Mesenchymal stem cell (in vitro differentiated cells and primary cell): Measurements from ENCODE around the gene LIMS1.

Experiments
- DNase-seq: peaks from one replicate; pipeline ENCODE4 v3.0.0-alpha.2; 2013
- H2AFZ ChIP-seq: one replicate; pipeline ENCODE4 v1.6.1; 2013; ENCODE audit warnings: low read depth, mild to moderate bottlenecking, control low read depth, inconsistent platforms, low read length, moderate library complexity
- H2AK5ac ChIP-seq: 2 replicates; pipeline ENCODE4 v1.6.1; 2013; ENCODE audit warnings: low read length, moderate library complexity, mild to moderate bottlenecking, inconsistent platforms; ENCODE audit not compliant: severe bottlenecking
- H2BK120ac ChIP-seq: one replicate; pipeline ENCODE4 v1.6.1; 2013; ENCODE audit warnings: low read depth, mild to moderate bottlenecking, inconsistent platforms, low read length, moderate library complexity
- H2BK12ac ChIP-seq, 2 experiments: one replicate each; pipeline ENCODE4 v1.6.1; 2013; ENCODE audit warnings: inconsistent platforms in 2 of 2, low read length in 2 of 2, mild to moderate bottlenecking in 2 of 2, moderate library complexity in 2 of 2, control low read depth in 1 of 2
- H2BK15ac ChIP-seq: one replicate; pipeline ENCODE4 v1.6.1; 2013; ENCODE audit warnings: mild to moderate bottlenecking, low read depth, inconsistent platforms; ENCODE audit not compliant: poor library complexity, severe bottlenecking
- H2BK5ac ChIP-seq: 2 replicates; pipeline ENCODE4 v1.6.1; 2013; ENCODE audit warnings: low read depth, mild to moderate bottlenecking, low read length, control low read depth, inconsistent platforms; ENCODE audit not compliant: poor library complexity, severe bottlenecking
- H3K14ac ChIP-seq, 2 experiments: one replicate each; pipeline ENCODE4 v1.6.1; 2013; ENCODE audit warnings: inconsistent platforms in 2 of 2, low read length in 2 of 2, control low read depth in 1 of 2, mild to moderate bottlenecking in 1 of 2, moderate library complexity in 1 of 2
- H3K18ac ChIP-seq, 2 experiments: one replicate each; pipeline ENCODE4 v1.6.1; 2013; ENCODE audit warnings: inconsistent platforms in 2 of 2, low read length in 2 of 2, control low read depth in 1 of 2, low read depth in 1 of 2, mild to moderate bottlenecking in 1 of 2
- H3K23ac ChIP-seq, 2 experiments: one replicate each; pipeline ENCODE4 v1.6.1; 2013; ENCODE audit warnings: inconsistent platforms in 2 of 2, low read length in 2 of 2, mild to moderate bottlenecking in 2 of 2, moderate library complexity in 2 of 2, control low read depth in 1 of 2
- H3K27ac ChIP-seq: 2 replicates; pipeline ENCODE4 v1.5.1; 2013; ENCODE audit warnings: mild to moderate bottlenecking, moderate library complexity, low read length, control low read depth, inconsistent platforms; ENCODE audit not compliant: poor library complexity, severe bottlenecking
- H3K27me3 ChIP-seq, 2 experiments: 2 replicates each; pipeline versions ENCODE4 v1.6.1 to v1.7.0; 2013; ENCODE audit warnings: low read length in 2 of 2, mild to moderate bottlenecking in 2 of 2, moderate library complexity in 2 of 2, control low read depth in 1 of 2, inconsistent platforms in 1 of 2; ENCODE audit not compliant: control insufficient read depth in 1 of 2, insufficient read depth in 1 of 2
- H3K36me3 ChIP-seq, 2 experiments: 2 replicates each; pipeline versions ENCODE4 v1.6.1 to v1.7.0; 2013; ENCODE audit warnings: low read length in 2 of 2, control low read depth in 1 of 2, inconsistent platforms in 1 of 2, low read depth in 1 of 2, mild to moderate bottlenecking in 1 of 2; ENCODE audit not compliant: insufficient read depth in 2 of 2, control insufficient read depth in 1 of 2
- H3K4ac ChIP-seq, 2 experiments: one replicate each; pipeline ENCODE4 v1.6.1; 2013; ENCODE audit warnings: inconsistent platforms in 2 of 2, low read length in 2 of 2, mild to moderate bottlenecking in 2 of 2, moderate library complexity in 2 of 2, control low read depth in 1 of 2, low read depth in 1 of 2
- H3K4me1 ChIP-seq: 2 replicates; pipeline ENCODE4 v1.6.1; 2013; ENCODE audit warnings: low read depth, low read length, control low read depth; ENCODE audit not compliant: control insufficient read depth, insufficient read depth
- H3K4me2 ChIP-seq: 2 replicates; pipeline ENCODE4 v1.6.1; 2013; ENCODE audit warnings: low read length, mild to moderate bottlenecking, inconsistent platforms; ENCODE audit not compliant: poor library complexity, severe bottlenecking
- H3K4me3 ChIP-seq, 2 experiments: 2 replicates each; pipeline versions ENCODE4 v1.5.1 to v1.7.0; 2013; ENCODE audit warnings: low read length in 2 of 2, mild to moderate bottlenecking in 2 of 2, control low read depth in 1 of 2, low read depth in 1 of 2; ENCODE audit not compliant: insufficient read depth in 1 of 2
- H3K79me1 ChIP-seq: replicated peaks from 2 replicates; pipeline ENCODE4 v1.6.1; 2013; ENCODE audit warnings: mild to moderate bottlenecking, control low read depth, low read length, inconsistent platforms; ENCODE audit not compliant: poor library complexity, severe bottlenecking
- H3K9ac ChIP-seq: 2 replicates; pipeline ENCODE4 v1.7.0; 2013; ENCODE audit warnings: mild to moderate bottlenecking, low read length, moderate library complexity
- H3K9me3 ChIP-seq: 2 replicates; pipeline ENCODE4 v1.7.0; 2013; ENCODE audit warnings: mild to moderate bottlenecking, low read length; ENCODE audit not compliant: control insufficient read depth
- H4K8ac ChIP-seq: one replicate; pipeline ENCODE4 v1.6.1; 2013; ENCODE audit warnings: inconsistent platforms, mild to moderate bottlenecking, low read length, moderate library complexity
- H4K91ac ChIP-seq: one replicate; pipeline ENCODE4 v1.6.1; 2013; ENCODE audit warnings: mild to moderate bottlenecking, low read length, inconsistent platforms
- WGBS: methylation state at CpG from one replicate; pipeline ENCODE4 v1.1.7; 2013; ENCODE audit warnings: mixed read lengths; 5-methylcytosine and 5-hydroxymethylcytosine counted together

LIMS1 gene

DNA sequence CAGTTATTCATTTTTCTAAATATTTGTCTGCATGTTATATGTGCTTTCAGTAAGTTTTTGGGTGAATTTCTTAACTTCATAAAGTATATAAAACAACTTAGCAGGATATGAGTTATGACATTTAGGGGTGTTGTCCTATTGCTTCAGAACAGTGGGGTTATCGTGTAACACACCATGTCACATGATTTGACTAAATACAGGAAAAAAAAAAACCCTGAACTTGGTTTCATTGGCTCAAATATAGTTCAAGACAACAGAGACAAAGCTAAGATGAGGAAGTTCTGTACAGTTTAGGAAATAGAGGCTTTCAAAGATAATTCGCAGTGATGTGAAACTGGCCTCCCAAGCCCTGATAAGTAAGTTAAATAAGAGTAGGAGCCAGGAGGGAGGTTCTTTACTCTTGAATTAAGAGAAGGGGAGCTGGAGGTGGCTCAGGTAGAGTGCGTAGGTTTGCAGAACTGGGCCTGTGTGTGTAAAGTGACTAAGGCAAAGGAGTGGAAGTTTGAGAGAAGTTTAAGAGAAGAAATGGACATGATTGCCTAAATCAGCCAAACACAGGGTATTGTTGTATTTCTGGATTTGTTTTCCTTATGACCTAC lies 53.9 kb downstream of the LIMS1 start:
- H2BK12ac ChIP-seq: no peak overlapping the region
- no peak overlapping the region for H3K4ac ChIP-seq
- H3K18ac ChIP-seq: peak overlapping the region in 1 of 2 experiments; percentile 52

DNA sequence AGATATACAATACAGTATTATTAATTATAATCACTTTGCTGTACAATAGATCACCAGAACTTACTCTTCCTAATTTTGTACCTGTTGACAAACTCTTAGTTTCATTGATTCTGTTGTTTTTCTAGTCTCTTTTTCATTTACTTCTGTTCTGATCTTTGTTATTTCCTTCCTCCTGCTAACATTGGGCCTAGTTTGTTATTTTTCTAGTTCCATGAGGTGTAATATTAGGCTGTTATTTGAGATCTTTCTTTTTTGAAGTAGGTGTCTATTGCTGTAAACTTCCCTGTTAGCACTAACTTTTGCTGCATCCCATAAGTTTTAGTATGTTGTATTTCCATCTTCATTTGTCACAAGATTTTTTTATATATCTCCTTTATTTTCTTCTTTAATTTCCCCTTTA lies 55.1 kb downstream of the LIMS1 start:
- no peaks in the 10 kb centered on the region for H3K27me3 ChIP-seq
- no peak overlapping the region for H4K91ac ChIP-seq
- peak overlapping the region in 1 of 2 experiments; percentile 7 for H3K4me3 ChIP-seq
- H4K8ac ChIP-seq: no peak overlapping the region
- no peaks in the 10 kb centered on the region for H3K36me3 ChIP-seq
- H3K4me1 ChIP-seq: peaks cover 21% of the 10 kb centered on the region
- no peak overlapping the region for H3K18ac ChIP-seq
- no peak overlapping the region for H3K4me2 ChIP-seq
- no peak overlapping the region for H2BK5ac ChIP-seq
- H3K9ac ChIP-seq: peak overlapping the region; percentile 63
- no peaks in the 10 kb centered on the region for H3K79me1 ChIP-seq
- no peak overlapping the region for H3K4ac ChIP-seq
- H2AFZ ChIP-seq: no peak overlapping the region
- H2BK120ac ChIP-seq: no peak overlapping the region
- DNase-seq: no peak
- no peak overlapping the region for H2BK12ac ChIP-seq
- no peak overlapping the region for H2BK15ac ChIP-seq
- no peak overlapping the region for H3K23ac ChIP-seq
- H3K27ac ChIP-seq: no peak overlapping the region
- no peak overlapping the region for H3K14ac ChIP-seq
- no peaks in the 10 kb centered on the region for H3K9me3 ChIP-seq
- no peak overlapping the region for H2AK5ac ChIP-seq

More for the DNA sequence above, 53.9 kb downstream of the LIMS1 start:
- no peak overlapping the region for H3K4me2 ChIP-seq
- H3K4me1 ChIP-seq: peaks cover 24% of the 10 kb centered on the region
- no peak for DNase-seq
- H2AFZ ChIP-seq: no peak overlapping the region
- H2BK15ac ChIP-seq: peak overlapping the region; percentile 63
- 97% methylated on average over 2 of the region's 3 CpGs for WGBS
- H2BK120ac ChIP-seq: no peak overlapping the region
- peak overlapping the region; percentile 98 for H3K27ac ChIP-seq
- no peaks in the 10 kb centered on the region for H3K9me3 ChIP-seq
- peak overlapping the region in 1 of 2 experiments; percentile 7 for H3K4me3 ChIP-seq
- H3K9ac ChIP-seq: peak overlapping the region; percentile 63
- peak overlapping the region; percentile 14 for H2BK5ac ChIP-seq
- no peak overlapping the region for H3K23ac ChIP-seq
- no peaks in the 10 kb centered on the region for H3K27me3 ChIP-seq
- no peak overlapping the region for H4K91ac ChIP-seq
- H3K36me3 ChIP-seq: no peaks in the 10 kb centered on the region
- no peak overlapping the region for H3K14ac ChIP-seq
- H3K79me1 ChIP-seq: no peaks in the 10 kb centered on the region
- no peak overlapping the region for H4K8ac ChIP-seq
- H2AK5ac ChIP-seq: peak overlapping the region; percentile 90

DNA sequence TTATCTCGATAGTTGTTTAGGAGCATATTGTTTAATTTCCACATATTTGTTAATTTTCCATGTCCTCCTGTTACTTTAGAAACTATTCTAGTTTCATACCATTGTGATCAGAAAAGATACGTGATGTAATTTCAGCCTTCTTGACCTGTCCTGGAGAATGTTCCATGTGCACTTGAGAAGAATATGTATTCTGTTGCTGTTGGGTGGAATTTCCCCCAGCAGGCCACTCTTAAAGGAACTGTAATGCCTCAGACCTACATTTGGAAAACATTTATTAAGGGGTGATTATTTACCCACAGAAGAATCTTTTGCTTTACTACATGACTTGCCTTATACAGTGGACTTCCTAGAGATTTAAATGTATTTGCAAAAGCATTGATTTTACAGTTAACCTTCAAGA lies 55.5 kb downstream of the LIMS1 start:
- WGBS: 71% methylated on average over 1 of the region's 2 CpGs
- Histone ChIP-seq H3K18ac (no peak overlapping the region), H3K23ac (no peak overlapping the region), H2BK15ac (no peak overlapping the region), H2AFZ (no peak overlapping the region), H4K91ac (no peak overlapping the region), H3K79me1 (no peaks in the 10 kb centered on the region), H2BK12ac (no peak overlapping the region), H4K8ac (no peak overlapping the region), H2BK5ac (no peak overlapping the region), H3K9ac (peak overlapping the region; percentile 63), H3K4ac (no peak overlapping the region), H3K27me3 (no peaks in the 10 kb centered on the region), H3K36me3 (no peaks in the 10 kb centered on the region), H3K14ac (no peak overlapping the region), H3K27ac (peak overlapping the region; percentile 66), H2BK120ac (no peak overlapping the region), H2AK5ac (no peak overlapping the region), H3K9me3 (no peaks in the 10 kb centered on the region), H3K4me3 (no peak overlapping the region), H3K4me1 (peaks cover 18% of the 10 kb centered on the region), H3K4me2 (no peak overlapping the region)
- DNase-seq: peak; percentile 43

DNA sequence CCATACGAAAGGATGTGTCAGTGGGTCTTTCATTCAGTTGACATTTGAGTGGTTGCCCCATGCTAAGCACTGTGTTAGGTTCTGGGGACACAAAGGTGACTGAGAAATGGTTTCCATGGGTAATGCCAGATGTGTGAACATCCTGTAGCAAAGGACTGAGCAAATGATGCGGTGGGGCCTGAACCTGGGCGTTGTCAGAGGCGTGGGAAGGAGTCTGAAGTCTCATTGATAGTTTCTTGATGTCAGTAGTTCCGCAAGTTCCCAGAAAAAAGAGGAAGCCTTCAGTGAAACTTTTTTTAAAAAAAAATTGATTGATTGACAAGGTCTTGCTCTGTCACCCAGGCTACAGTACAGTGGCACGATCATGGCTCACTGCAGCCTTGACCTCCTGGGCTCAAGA lies 56.9 kb downstream of the LIMS1 start:
- Histone ChIP-seq H3K4me1 (peaks cover 13% of the 10 kb centered on the region), H3K27me3 (no peaks in the 10 kb centered on the region), H2BK5ac (no peak overlapping the region), H3K18ac (no peak overlapping the region), H3K4me3 (no peak overlapping the region), H3K14ac (peak overlapping the region in 1 of 2 experiments; percentile 61), H3K9ac (no peak overlapping the region), H3K36me3 (no peaks in the 10 kb centered on the region), H4K8ac (peak overlapping the region; percentile 27), H2AK5ac (peak overlapping the region; percentile 91), H2BK120ac (peak overlapping the region; percentile 61), H3K4me2 (no peak overlapping the region), H2BK12ac (peak overlapping the region; percentile 31 to 37), H3K27ac (peak overlapping the region; percentile 31), H3K9me3 (no peaks in the 10 kb centered on the region), H2AFZ (no peak overlapping the region), H3K4ac (peak overlapping the region in 1 of 2 experiments; percentile 39), H3K79me1 (no peaks in the 10 kb centered on the region), H3K23ac (no peak overlapping the region), H4K91ac (no peak overlapping the region), H2BK15ac (no peak overlapping the region)
- WGBS: 94% methylated on average over 6 of the region's 6 CpGs
- no peak for DNase-seq
